Esophagus mucosa (tissue), 1 donor: ENCODE measurements around the gene ZNF665. TPM values are rescaled to one million over a fixed set of nuclear protein-coding genes. Genes with fewer than 3 reads are reported as not detected.
A peak's percentile ranks its signal among the peaks of the same experiment; 100 is the strongest.
"Not testable (repeated sequence)": the region's sequence is repeated elsewhere in the genome, so short reads cannot be mapped to it uniquely, and the experiment has no call there.

Experiments
- ATAC-seq: fragments of 200-7000 bp; cut with Tn5 transposase; one replicate; pipeline ENCODE4 v1.9.1; 2020
- total RNA-seq: library from RNA; stranded (reverse); gene quantifications from one replicate; pipeline ENCODE4 v1.2.4, GENCODE V29; 2023
- donor health status: DM: yes; HTN: yes; CAD: no.

The ZNF665 gene
- total RNA-seq, result 0.56 TPM

DNA sequence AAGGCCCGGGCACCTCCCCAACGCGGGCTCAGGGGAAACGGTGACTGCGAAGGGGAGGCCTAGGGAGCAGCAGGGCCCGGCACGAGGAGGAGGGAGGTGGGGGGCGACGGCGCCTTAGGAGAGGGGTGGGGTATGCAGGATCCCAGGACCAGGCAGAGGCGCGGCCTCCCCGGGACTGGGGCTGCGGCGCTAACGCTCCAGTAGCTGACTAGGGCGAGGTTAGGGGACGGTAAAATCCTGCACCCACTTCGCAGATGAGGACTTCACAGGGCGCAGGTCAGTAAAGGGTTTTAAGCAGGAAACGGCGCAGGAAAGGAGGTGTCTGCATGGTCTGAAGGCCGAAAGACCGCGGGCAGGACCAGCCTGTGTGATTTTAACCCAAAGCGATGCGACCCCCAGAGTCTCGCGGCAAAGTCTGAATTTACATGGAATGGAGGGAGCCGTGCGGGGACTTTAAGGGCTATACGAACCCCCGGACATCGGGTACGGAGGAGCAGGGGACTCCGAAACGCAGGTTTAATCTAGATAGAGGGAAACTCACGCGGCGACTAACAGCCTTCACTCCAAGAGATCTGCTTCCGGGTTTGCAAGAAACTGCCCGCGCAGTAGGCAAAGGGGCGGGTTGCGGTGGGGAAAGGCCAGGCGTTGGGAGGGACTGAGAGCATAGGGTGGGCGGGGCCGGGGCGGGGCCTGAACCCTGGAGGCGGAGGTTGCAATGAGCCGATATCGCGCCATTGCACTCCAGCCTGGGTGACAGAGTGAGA is at the start of gene ZNF665:
Gene ZNF665, minus strand, starts transcription at position 588 of the 764 bp plus-strand sequence. CDS start 10,460 bp downstream, outside the sequence.
- peak; percentile 74 for ATAC-seq

DNA sequence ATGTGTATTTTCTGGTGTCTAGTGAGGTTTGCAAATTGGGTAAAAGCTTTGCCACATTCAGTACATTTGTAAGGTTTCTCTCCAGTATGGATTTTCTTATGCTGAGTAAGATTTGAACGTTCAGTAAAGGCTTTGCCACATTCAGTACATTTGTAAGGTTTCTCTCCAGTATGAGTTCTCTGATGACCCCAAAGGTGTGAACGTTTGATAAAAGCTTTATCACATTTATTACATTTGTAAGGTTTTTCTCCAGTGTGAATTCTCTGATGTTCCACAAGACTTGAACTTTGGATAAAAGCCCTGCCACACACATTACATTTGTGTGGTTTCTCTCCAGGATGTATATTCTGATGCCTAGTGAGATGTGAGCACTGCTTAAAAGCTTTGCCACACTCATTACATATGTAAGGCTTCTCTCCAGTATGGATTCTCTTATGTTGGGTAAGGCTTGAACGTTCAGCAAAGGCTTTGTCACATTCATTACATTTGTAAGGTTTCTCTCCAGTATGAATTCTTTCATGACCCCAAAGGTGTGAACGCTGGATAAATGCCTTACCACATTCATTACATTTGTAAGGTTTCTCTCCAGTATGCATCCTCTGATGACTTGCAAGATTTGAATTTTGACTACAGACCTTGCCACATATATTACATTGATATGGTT is 44.1 kb upstream of the ZNF665 start:
- no peak for ATAC-seq

DNA sequence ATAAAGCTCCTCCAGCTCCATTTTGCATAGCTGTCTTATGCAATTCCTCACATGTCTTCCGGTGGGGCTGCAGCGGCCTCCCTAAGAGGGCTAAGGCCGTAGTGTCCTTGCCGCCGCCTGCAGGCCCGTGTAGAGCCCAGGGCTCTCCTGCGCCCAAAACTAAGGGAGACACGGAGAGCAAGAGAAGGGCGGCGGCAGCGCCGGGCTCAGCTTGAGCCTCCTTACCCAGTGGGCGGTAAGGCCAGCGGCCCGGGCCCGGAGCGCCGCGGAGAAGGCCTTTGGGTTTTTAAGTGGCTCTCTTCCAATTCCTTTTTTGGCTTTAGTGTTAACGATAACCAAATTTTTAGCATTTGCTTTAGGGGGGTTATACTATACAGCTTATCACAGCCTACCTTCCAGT is 31.4 kb upstream of the ZNF665 start:
- ATAC-seq, result no peak

DNA sequence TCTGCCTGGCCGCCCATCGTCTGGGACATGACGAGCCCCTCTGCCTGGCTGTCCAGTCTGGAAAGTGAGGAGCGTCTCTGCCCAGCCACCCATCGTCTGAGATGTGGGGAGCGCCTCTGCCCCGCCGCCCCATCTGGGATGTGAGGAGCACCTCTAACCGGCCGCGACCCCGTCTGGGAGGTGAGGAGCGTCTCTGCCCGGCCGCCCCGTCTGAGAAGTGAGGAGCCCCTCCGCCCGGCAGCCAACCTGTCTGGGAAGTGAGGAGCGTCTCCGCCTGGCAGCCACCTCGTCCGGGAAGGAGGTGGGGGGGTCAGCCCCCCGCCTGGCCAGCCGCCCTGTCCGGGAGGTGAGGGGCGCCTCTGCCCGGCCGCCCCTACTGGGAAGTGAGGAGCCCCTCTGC is 29.6 kb upstream of the ZNF665 start:
- ATAC-seq, result not testable (repeated sequence)

DNA sequence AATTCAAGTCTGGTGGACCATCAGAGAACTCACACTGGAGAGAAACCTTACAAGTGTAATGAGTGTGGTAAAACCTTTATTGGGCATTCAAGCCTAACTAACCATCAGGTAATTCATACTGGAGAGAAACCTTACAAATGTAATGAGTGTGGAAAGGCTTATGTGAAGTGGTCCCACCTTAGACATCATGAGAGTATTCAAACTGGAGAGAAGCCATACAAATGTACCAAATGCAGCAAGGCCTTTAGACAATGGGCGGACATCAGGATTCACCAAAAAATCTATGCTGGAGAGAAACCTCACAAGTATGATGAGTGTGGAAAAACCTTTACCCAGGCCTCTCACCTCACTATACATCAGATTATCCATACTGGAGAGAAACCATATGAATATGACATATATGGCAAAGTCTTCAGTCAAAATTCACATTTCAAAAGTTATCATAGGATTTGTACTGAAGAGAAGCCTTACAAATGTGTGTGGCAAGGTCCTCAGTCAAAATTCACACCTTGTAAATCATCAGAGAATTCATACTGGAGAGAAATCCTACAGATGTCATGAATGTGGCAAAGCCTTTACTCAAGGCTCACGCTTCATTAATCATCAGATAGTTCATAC is 19.7 kb upstream of the ZNF665 start:
- ATAC-seq, result no peak

DNA sequence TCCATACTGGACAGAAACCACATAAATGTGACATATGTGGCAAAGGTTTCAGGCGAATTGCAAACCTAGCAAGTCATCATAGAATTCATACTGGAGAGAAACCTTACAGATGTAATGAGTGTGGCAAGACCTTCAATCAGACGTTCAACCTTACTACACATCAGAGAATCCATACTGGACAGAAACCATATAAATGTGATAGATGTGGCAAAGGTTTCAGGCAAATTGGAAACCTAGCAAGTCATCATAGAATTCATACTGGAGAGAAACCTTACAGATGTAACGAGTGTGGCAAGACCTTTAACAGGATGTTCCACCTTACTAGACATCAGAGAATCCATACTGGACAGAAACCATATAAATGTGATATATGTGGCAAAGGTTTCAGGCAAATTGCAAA is 18.4 kb upstream of the ZNF665 start:
- not testable (repeated sequence) for ATAC-seq

DNA sequence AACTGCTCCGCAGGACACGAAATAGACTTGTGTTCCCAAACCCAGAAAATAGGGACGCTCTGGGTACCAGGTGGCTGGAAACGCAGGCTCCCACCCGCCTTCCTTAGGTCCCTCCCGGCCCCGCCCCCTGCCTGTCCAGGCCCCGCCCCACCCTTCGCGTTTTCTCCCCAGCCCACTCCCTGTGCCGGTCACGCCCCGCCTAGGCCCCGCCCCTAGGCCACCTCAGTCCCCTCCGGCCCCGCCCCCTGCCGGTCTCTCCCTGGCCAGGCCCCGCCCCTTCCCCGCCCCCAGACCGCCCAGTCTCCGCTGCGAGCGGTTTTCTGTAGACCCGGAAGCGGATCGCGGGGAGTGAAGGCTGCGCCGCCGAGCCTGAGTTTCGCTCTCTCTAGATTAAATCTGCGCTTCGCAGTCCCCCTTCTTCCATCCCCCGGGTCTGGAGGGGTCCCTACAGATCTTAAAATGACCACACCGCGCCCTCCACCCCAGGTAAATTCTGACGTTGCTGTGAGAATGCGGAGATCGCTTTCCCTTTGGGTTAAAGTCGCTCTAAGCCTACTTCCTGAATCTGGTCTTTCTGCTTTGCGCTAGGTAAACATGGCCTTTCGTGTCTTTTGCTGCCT is 3.7 kb upstream of the ZNF665 start:
- peak; percentile 99 for ATAC-seq

DNA sequence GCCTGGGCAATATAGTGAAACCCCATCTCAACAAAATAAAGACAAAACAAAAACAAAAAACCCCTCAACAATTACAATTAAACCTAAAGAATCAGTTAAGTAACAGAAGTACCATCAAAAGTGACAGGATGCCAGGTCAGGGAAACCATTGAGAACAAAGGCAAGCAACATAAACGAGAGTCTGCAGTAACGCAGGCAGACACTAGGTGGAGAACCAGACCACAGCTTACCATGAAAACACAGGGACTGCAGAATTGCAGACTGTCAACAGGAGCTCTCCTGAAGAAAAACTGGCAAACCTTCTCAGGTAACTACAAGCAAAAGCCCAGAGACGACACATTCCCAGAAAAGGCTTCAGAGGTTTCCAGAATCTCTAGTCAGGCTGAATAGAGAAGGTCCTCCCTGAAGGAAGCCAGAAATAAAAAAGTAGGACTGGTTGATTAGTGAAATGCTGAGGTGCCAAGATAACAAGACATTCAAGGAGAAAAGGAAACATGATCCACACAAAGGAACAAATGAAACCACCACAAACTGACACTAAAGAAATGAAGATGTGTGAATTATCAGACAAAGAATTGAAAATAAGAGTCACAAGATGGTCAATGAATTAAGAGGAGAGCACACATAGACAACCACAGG is 2.2 kb upstream of the ZNF665 start:
- peak; percentile 73 for ATAC-seq

DNA sequence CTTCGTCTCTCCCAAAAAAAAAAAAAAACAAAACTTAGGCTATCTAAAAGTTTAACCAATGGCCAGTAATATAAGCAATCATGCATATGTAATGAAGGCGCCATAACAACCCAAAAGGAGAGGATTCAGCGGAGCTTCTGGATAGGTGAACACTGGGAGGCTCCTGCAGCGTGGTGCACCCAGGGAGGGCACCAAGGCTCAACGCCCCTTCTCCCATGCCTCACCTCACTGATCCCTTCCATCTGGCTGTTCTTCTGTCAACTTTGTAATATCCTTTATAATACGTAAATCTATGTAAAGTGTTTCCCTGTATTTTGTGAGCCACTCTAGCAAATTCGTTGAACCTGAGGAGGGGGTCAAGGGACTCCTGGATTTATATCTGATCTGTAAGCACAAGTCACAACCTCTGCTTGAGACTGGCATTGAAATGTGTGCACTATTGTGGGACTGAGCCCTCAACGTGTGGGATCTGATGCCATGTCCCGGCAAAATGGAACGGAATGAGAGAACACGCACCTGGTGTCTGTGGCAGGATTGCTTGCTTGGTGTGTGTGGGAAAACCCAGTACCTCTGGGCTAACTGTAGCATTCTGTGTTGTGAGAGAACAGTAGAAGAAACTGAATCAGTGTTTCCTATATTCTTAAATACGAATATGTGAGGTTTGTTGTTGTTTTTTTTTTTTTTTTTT is 521 bp upstream of the ZNF665 start:
- ATAC-seq, result no peak

DNA sequence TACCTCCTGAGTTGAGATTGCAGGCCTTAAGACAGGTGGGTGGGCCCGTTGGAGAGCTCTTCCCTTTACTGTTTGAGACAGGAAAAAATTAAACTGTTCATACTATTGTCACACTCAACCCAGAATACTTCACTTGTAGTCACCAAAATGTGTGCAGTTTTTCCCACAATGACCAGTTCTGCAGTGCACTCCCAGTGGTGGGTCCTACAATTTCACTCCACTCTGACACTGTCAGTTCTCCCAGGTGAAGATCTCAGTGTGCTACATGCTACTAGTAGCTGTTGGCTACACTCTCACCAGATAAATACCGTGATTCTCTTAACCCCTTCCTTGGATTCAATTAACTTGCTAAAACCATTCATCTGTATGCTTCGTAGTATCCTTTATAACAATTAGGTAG is 2.9 kb downstream of the ZNF665 start:
- no peak for ATAC-seq

DNA sequence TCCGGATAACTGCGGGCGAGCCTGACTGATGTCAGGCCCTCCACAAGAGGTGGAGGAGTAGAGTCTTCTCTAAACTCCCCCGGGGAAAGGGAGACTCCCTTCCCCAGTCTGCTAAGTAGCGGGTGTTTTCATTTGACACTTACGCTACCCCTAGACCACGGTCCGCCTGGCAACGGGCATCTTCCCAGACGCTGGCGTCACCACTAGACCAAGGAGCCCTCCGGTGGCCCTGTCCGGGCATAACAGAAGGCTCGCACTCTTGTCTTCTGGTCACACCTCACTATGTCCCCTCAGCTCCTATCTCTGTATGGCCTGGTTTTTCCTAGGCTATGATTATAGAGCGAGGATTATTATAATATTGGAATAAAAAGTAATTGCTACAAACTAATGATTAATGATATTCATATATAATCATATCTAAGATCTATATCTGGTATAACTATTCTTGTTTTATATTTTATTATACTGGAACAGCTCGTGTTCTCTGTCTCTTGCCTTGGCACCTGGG is 3.4 kb downstream of the ZNF665 start:
- ATAC-seq, result not testable (repeated sequence)

DNA sequence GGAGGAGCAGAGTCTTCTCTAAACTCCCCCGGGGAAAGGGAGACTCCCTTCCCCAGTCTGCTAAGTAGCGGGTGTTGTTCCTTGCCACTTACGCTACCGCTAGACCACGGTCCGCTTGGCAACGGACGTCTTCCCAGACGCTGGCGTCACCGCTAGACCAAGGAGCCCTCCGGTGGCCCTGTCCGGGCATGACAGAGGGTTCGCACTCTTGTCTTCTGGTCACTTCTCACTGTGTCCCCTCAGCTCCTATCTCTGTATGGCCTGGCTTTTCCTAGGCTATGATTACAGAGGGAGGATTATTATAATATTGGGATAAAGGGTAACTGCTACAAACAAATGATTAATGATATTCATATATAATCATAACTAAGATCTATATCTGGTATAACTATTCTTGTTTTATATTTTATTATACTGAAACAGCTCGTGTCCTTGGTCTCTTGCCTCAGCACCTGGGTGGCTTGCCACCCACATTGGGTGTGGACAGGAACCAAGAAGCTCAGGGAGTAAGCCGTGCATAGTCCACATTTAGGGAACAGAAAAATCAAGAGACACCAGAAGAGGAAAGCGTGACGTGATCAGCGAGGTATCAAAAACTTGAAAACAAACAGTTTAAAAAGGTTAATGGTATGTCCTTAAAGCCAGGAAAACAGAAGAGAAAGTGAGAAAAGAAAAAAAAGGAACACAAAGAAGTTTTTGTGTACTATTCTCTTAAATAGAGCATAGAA is 7.8 kb downstream of the ZNF665 start:
- not testable (repeated sequence) for ATAC-seq

DNA sequence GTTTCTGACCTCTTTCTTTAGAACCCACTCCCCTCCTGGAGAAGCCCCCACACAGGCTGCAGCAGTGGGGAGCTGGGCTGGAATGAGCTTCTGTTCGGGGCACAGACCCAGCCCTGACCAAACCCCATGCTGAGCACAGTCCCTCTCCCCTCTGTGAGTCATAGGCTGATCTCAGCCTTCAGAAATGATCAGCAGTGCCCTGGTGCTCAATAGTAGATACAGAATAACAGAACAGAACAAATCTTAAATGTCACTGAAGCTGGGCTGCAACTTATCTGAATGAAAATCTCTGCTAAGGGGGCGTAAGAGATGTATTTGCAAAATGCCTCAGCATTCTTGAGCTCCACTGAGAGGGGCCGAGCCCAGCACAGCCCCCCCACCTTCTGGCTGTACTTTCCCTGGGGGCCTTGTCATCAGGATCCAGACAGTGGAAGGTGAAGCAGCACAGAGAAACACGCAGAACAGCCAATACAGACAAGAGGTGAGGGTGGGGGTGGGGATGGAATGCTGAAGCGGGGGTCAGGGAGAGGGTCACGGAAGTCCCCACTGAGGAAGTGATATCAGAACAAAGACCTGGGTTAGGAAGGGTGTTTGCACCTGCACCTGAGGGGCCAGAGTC is 9.9 kb downstream of the ZNF665 start:
- ATAC-seq, result no peak

DNA sequence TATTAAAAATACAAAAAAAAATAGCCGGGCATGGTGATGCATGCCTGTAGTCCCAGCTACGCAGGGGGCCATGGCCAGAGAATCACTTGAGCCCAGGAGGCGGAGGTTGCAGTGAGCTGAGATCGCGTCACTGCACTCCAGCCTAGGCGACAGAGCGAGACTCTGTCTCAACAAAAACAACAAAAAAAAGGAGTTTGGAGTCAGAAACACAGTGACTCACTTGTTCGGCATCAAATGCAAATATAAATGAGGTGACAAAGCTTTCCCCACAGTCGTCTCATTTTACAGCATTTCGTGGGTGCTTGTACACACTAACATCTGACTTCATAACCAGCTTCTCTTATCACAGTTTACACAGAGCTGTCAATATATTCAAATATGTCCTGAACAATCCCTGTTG is 11.0 kb downstream of the ZNF665 start:
- ATAC-seq, result no peak

DNA sequence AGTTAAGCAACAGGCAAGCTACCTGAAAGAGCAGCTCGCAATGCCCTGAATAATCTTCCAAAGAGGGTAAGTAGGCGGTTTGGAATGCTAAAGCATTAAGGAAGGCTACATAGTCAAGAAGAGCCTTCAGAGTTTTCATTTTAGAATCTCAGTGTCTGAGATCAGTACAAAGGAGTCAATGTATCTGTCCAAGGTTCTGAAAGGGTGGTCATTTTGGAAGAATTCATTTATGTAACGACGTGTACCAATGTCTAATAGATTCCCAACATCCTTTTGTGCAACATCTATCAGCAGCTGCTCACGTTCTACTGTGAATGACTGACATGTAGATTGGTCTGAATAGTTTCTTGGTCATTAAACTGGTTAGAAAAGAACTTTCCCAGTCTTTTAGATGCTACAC is 15.2 kb downstream of the ZNF665 start:
- ATAC-seq, result no peak

DNA sequence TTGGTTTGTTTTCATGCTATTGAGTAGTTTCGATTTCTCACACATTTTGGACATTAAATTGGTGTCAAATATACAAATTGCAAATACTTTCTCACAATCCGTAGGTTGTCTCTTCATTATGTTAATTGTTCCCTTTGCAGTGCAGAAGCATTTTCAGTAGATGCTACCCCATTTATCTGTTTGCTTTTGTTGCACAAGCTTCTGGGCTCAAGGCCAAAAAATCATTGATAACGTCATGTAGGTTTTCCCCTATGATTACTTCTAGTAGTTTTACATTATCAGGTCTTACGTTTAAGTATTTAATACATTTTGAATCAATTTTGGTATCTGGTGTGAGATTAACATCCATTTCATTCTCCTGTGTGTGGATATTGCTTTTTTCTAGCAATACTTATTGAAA is 20.3 kb downstream of the ZNF665 start:
- ATAC-seq, result no peak

DNA sequence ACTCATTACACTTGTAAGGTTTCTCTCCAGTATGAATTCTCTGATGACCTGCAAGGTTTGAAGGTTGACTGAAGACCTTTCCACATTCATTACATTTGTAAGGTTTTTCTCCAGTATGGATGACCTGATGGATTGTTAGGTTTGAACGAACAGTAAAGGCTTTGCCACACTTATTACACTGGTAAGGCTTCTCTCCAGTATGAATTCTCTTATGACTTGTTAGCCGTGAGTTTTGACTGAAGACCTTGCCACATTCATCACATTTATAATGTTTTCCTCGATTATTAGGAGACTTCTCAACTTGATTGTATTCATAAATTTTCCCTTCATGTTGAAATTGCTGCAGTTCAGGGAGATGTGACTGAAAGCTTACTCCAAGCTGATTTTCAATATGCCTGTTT is 27.5 kb downstream of the ZNF665 start:
- no peak for ATAC-seq

DNA sequence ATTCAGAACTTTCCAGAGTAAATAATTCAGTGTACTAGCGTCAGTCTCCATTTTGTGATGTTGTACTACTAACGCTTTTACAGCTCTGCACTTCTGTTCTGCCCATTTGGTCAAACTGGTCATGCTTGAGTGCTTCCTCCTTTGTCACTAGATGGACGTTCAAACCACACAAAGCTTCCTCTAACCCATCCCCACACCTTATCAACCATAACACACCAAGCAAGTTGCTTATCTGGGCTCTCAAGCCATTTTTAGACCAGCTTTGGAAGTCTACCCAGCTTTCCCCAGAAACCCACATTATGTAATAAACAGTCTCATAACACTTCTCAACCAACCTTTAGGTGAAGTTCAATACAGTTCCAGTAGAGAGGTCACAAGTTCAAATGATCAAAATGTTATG is 32.0 kb downstream of the ZNF665 start:
- ATAC-seq, result no peak

DNA sequence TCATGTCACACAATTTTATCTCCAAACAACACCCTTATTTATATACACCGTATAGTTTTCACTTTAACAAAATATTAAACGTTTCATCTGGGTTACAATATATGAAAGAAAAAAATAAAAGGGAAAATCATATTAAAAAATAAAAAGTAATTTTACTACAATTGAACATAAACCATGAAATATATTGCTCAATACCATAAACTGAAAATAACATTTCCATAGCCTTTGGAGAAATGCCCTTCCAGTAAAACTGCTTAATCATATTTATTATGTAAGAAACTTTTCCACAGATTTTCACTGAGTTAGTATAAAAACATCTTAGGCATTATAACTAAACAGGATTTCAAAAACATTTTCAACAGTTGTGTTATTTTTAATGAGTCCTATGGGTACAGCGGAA is 32.8 kb downstream of the ZNF665 start:
- no peak for ATAC-seq

DNA sequence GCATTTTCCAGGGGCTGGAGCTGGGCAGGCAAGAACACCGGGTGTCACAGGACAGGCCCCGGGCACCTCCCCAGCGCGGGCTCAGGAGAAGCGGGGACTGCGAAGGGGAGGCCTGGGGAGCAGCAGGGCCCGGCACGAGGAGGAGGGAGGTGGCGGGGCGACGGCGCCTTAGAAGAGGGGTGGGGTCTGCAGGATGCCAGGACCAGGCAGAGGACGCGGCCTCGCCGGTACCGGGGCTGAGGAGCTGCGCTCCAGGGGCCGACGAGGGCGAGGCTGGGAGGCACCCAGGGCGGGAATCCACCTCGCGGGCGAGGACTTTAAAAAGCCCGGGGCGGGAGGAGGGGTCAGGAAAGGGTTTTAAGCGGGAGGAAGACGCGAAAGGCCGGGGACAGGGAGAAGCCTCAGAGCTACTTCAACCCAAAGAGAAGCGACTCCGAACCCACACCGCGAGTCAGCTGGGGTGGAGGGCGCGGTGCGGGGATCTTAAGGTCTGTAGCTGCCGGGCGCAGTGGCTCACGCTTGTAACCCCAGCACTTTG is 35.0 kb downstream of the ZNF665 start:
- peak; percentile 26 for ATAC-seq

DNA sequence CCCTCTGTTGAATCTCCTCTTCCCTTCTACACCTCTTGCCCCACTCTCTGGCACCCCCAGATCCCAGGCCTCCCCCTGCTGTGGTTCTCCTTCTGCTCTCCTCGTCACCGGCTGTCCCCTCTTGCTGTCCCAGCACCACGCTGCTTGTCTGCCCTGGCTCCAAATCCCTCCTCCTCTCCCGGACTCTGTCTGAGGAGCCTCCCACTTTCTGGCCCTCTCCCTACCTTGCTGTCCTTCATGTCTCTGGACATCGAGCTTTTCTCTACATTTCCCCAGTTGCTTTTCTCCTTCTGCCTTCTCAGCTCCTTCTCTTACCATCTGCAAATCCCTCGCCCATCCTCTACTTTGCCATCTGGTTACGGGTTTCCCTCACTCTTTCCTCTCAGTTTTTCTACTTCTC is 35.5 kb downstream of the ZNF665 start:
- no peak for ATAC-seq
